SK-N-SH treated with all-trans-retinoic acid at 6 μM for 48 hours (cell line): ENCODE results near the gene PKM.

ENCODE experiments used
- BACH2 ChIP-seq: fragments of 250-450 bp; sonication (Bioruptor Pico); IDR thresholded peaks from 2 replicates; pipeline ENCODE4 v1.9.0; 2021; ENCODE audit warnings: mild to moderate bottlenecking, borderline replicate concordance
- CREB5 ChIP-seq: fragments of 250-450 bp; sonication (Bioruptor Pico); IDR thresholded peaks from 2 replicates; pipeline ENCODE4 v1.5.1; 2020; ENCODE audit warnings: low read depth, mild to moderate bottlenecking, moderate library complexity
- CSDC2 ChIP-seq: fragments of 250-450 bp; sonication (Bioruptor Pico); IDR thresholded peaks from 2 replicates; pipeline ENCODE4 v1.5.0; 2020; ENCODE audit warnings: mild to moderate bottlenecking, moderate library complexity
- ESRRG ChIP-seq: fragments of 250-450 bp; sonication (Bioruptor Pico); IDR thresholded peaks from 2 replicates; pipeline ENCODE4 v1.6.1; 2021; ENCODE audit warnings: mild to moderate bottlenecking
- GLIS3 ChIP-seq: fragments of 250-450 bp; sonication (Bioruptor Pico); IDR thresholded peaks from 2 replicates; pipeline ENCODE4 v1.5.0; 2020; ENCODE audit warnings: mild to moderate bottlenecking, moderate library complexity
- OSR1 ChIP-seq: fragments of 250-450 bp; sonication (Bioruptor Pico); IDR thresholded peaks from 2 replicates; pipeline ENCODE4 v1.8.0; 2022; ENCODE audit warnings: moderate library complexity, mild to moderate bottlenecking, inconsistent platforms
- PATZ1 ChIP-seq: fragments of 250-450 bp; sonication (Bioruptor Pico); IDR thresholded peaks from 2 replicates; pipeline ENCODE4 v1.8.0; 2020; ENCODE audit warnings: mild to moderate bottlenecking, moderate library complexity, borderline replicate concordance
- POU6F1 ChIP-seq: fragments of 250-450 bp; sonication (Bioruptor Pico); IDR thresholded peaks from 2 replicates; pipeline ENCODE4 v1.8.0; 2021; ENCODE audit warnings: low read depth, mild to moderate bottlenecking, moderate library complexity, borderline replicate concordance
- TCF4 ChIP-seq: fragments of 250-450 bp; sonication (Bioruptor Pico); IDR thresholded peaks from 2 replicates; pipeline ENCODE4 v1.8.0; 2021; ENCODE audit warnings: mild to moderate bottlenecking, moderate library complexity, borderline replicate concordance
- TOX ChIP-seq: fragments of 250-450 bp; sonication (Bioruptor Pico); IDR thresholded peaks from 2 replicates; pipeline ENCODE4 v1.8.0; 2021; ENCODE audit warnings: mild to moderate bottlenecking, moderate library complexity, borderline replicate concordance
- ZC3H10 ChIP-seq: fragments of 250-450 bp; sonication (Bioruptor Pico); IDR thresholded peaks from 2 replicates; pipeline ENCODE4 v1.5.1; 2021; ENCODE audit warnings: mild to moderate bottlenecking, moderate library complexity
- ZFP30 ChIP-seq: fragments of 450-650 bp; formaldehyde crosslinking; IDR thresholded peaks from 2 replicates; pipeline ENCODE4 v1.5.0; 2022; ENCODE audit warnings: mild to moderate bottlenecking, moderate library complexity

- TF ChIP-seq CSDC2 (CRISPR knock-in tag) (no peak), GLIS3 (no peak), PATZ1 (CRISPR knock-in tag) (no peak; the same call in 1 of the 2 replicates), ESRRG (no peak), ZFP30 (CRISPR knock-in tag) (no peak), ZC3H10 (CRISPR knock-in tag) (no peak), POU6F1 (CRISPR knock-in tag) (no peak), TOX (CRISPR knock-in tag) (no peak), CREB5 (CRISPR knock-in tag) (no peak), OSR1 (CRISPR knock-in tag) (no peak), TCF4 (CRISPR knock-in tag) (no peak), BACH2 (no peak)
These were observed 6.3 kb upstream of the PKM start for GRCh38 chr15:72237029-72237852.
